Esophagus muscularis mucosa (tissue), 3 donors: ENCODE data around the gene NFASC.

Experiments used
- CTCF ChIP-seq, 3 experiments: fragments of 200-600 bp in 2 of 3; fragments of 450-650 bp in 1 of 3; sonication (generic) in 2 of 3; IDR thresholded peaks; one replicate each; pipeline ENCODE4 v1.5.1; 2017 to 2019; ENCODE audit warnings: antibody characterized with exemption in 3 of 3, mild to moderate bottlenecking in 2 of 3, moderate library complexity in 1 of 3
- POLR2A ChIP-seq: fragments of 450-650 bp; IDR thresholded peaks from one replicate; pipeline ENCODE4 v1.6.1; 2017; ENCODE audit warnings: antibody characterized with exemption, moderate library complexity, mild to moderate bottlenecking, low read depth
- POLR2AphosphoS5 ChIP-seq, 2 donors: sonication (generic); formaldehyde crosslinking; IDR thresholded peaks; one replicate each; pipeline ENCODE4 v1.6.1; 2017; ENCODE audit warnings: antibody characterized with exemption in 2 of 2

- TF ChIP-seq CTCF (IDR thresholded peaks at IDR 0.05) (no peak), POLR2A (no peak), POLR2AphosphoS5 (IDR thresholded peaks at IDR 0.05) (no peak)
Observed at GRCh38 chr1:205071801-205072200, 201.1 kb downstream of the NFASC start.
